ENCODE measurements around the gene KRT85.

- TF ChIP-seq CTCF (IDR thresholded peaks at IDR 0.05) = no peak
- TF ChIP-seq POLR2A (IDR thresholded peaks at IDR 0.05; ENCODE audit: low read depth) = no peak
- TF ChIP-seq POLR2AphosphoS5 (IDR thresholded peaks at IDR 0.05) = no peak
Observed at GRCh38 chr12:52314511-52314910, 52.8 kb downstream of the KRT85 start.

Data from esophagus muscularis mucosa (tissue), 3 donors.